HG03139 (cell line): ENCODE data around the gene RINL.
"Not testable (repeated sequence)": the region's sequence is repeated elsewhere in the genome, so short reads cannot be mapped to it uniquely, and the experiment has no call there.

Source experiments
- ATAC-seq: cut with Tn5 transposase; IDR thresholded peaks from one replicate; pipeline ENCODE4 v1.9.1; 2021; ENCODE audit not compliant: unreplicated experiment

Gene RINL

DNA sequence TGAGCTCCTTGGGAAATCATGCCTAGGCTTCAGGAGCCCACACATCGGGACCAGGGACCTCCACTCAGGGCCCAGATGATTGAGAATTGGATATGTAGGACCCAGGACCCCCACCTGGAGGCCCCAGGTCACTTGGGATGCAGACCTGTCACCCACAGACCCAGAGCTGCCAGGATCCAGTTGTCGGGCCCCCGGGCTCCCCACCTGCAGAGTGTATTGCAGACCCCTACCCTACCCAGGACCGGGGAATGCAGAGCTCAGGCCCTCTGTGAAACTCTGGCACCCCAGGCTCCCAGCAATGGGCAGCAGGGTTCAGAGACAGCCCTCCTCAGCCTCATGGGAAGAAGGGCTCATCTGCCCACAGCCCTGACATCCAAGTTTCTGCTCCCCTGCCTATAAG is 27.5 kb upstream of the RINL start:
- ATAC-seq = no peak

GRCh38 chr19:38904581-38905539 is 26.8 kb upstream of the RINL start:
- ATAC-seq = no peak

- no peak for ATAC-seq
Observed at GRCh38 chr19:38901683-38902082, 23.6 kb upstream of the RINL start.

DNA sequence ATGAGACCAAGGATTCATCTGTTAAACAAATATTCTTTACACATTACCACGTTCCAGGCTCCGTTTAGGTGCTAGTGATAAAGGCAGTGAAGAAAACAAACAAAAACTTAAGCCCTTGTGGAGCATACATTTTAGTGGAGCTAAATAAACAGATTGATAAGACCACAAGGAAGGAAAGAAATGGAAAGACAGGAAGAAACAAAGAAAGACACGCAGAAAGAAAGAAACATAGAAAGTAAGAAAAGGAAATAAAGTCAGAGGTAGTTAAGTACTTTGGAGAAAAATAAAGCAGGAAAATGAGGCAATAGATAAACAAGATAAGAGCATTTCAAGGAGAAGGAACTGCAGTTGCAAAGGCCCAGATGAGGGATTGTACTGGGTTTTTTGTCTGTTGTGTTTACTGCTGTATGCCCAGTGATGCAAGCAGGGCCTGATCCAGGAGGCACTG is 22.7 kb upstream of the RINL start:
- ATAC-seq = no peak

GRCh38 chr19:38900202-38900629 is 22.1 kb upstream of the RINL start:
- no peak for ATAC-seq

DNA sequence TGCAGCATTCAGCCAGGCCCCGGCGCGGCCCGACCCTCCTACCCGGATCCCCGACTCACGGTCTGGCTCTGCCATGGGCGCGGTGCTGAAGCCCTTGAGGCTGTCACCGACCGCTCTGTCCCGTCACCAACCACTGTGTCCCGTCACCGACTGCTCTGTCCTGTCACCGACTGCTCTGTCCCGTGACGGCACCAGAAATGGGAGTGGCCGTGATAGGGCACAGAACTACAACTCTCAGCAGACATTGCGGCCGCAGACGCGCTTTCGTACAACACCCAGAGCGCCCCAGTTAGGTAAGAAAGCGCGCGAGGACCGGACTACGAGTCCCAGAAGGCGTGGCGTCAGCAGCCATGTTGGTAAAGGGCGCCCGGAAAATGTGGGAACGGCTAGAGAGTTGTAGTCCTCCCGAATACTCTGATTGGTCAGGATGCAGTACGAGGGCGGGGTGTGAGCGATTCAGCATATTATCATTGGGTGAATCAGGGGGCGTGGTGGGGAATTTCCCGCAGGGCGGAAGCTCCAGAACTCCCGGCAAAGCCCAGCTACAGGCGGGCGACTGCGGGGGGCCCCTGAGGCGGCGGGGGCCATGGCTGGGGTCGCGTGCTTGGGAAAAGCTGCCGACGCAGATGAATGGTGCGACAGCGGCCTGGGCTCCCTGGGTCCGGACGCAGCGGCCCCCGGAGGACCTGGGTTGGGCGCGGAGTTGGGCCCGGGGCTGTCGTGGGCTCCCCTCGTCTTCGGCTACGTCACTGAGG is 21.5 kb upstream of the RINL start, which contains the start of the genes NFKBIB and SIRT2:
Gene NFKBIB, plus strand, starts transcription at position 523 of the 755 bp plus-strand sequence. Its CDS starts 64 bp downstream, at position 587.
Gene SIRT2, minus strand, starts transcription at position 172 of the 755 bp plus-strand sequence. Its CDS starts 97 bp downstream, at position 75.
- ATAC-seq = peak; percentile 80

DNA sequence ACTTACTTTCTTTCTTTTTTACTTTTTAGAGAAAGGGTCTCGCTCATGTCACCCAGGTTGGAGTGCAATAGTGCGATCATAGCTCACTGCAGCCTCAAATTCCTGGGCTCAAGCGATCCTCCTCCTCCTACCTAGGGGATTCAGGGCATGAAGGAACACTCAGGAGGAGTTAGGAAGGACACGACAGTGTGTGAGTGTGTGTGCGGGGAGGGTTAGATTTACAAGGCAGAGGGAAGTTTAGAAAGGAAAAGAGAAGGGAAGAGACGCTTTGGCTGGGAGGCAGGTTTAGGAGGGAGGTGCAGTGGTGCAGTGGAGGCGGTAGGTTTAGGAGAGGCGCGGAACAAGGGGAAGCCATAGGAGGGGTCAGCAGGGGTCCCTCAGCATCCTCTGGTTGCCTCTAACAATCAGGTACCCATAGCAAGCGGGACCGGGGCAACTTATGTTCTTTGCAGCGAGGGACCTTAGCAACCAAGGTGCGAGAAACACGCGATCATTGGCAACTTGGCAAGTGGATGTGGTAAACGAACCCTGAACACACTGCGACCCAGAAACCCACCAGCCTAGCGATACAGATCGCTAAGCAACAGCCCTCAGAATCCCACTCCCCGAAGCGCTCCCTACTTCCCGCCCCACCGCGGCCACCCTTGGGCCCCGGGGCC is 20.8 kb upstream of the RINL start:
- no peak for ATAC-seq

GRCh38 chr19:38894968-38895367 is 16.9 kb upstream of the RINL start:
- ATAC-seq = no peak

DNA sequence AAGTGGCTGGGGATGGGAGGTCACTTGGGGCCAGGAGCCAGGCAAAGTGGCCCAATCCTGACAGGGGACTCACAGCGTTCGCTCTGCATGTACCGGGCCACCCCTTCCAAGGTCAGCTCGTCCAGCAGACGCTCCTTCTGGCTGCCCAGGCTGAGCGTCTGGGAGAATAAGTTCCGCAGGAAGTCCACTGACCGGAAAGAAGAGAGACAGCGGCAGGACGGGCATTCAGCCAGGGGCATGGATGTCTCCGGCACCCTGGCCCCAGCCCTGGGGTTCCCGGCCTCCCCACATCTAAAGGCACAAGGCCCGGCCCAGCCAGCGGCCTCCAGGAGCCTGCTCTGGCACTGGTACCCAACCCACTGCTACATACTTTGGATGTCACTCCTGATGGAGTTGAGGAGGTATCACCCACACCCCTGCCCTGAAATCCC is 15.3 kb upstream of the RINL start:
- no peak for ATAC-seq

- no peak for ATAC-seq
Observed at GRCh38 chr19:38892841-38893240, 14.8 kb upstream of the RINL start.

DNA sequence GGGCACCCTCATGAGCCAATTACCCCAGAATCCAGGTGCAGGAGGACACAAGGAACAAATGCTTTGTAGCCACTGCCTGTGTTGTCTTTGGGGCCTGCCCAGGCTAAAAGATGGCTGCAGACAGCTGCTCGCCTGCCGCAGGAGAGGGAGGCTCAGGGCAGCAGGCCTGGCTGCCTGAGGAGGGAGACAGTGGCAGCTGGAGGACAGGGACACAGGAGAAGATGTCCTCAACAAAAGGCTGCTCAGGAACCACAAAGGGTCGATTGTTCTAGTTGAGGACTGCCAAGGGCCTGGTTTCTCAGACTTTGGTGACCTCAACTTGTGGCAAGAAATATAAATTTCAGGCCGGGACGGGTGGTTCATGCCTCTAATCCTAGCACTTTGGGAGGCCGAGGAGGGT is 13.7 kb upstream of the RINL start:
- ATAC-seq = no peak

- no peak for ATAC-seq
Observed at GRCh38 chr19:38890686-38891085, 12.6 kb upstream of the RINL start.

GRCh38 chr19:38889803-38890202 is 11.7 kb upstream of the RINL start:
- no peak for ATAC-seq

DNA sequence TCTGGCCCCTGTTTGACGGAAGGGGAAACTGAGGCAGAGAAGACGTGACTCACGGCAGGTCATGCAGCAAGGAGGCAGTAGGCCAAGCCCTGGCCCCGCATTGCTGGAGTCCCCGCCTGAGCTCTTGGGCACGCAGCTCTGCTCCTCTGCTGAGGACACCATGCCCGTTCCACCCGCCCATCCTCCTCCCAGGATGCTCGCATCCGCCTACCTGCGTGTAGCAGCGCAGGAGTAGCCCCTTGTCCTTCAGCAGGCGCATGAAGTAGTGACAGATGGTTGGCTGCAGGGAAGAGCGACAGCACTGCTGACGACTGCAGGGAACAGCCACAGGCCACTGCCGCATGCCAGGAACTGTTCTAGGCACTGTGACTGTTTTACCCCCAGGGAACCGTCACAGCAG is 10.8 kb upstream of the RINL start:
- no peak for ATAC-seq

DNA sequence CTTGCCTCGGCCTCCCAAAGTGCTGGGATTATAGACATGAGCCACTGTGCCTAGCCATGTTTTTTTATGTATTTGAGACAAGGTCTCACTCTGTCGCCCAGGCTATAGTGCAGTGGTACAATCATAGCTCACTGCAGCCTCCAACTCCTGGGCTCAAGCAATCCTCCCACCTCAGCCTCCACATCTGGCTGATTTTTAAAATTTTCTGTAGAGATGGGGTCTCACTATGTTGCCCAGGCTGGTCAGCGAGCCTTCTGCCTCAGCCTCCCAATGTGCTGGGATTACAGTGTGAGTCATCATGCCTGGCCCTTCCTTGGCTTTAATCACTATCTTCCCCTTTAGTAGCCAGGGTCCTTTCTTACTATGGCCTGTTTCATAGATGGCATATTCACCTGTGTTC is 6.6 kb upstream of the RINL start:
- not testable (repeated sequence) for ATAC-seq

GRCh38 chr19:38883286-38883685 is 5.2 kb upstream of the RINL start:
- no peak for ATAC-seq

GRCh38 chr19:38880882-38881609 is 3.0 kb upstream of the RINL start:
- ATAC-seq = no peak

DNA sequence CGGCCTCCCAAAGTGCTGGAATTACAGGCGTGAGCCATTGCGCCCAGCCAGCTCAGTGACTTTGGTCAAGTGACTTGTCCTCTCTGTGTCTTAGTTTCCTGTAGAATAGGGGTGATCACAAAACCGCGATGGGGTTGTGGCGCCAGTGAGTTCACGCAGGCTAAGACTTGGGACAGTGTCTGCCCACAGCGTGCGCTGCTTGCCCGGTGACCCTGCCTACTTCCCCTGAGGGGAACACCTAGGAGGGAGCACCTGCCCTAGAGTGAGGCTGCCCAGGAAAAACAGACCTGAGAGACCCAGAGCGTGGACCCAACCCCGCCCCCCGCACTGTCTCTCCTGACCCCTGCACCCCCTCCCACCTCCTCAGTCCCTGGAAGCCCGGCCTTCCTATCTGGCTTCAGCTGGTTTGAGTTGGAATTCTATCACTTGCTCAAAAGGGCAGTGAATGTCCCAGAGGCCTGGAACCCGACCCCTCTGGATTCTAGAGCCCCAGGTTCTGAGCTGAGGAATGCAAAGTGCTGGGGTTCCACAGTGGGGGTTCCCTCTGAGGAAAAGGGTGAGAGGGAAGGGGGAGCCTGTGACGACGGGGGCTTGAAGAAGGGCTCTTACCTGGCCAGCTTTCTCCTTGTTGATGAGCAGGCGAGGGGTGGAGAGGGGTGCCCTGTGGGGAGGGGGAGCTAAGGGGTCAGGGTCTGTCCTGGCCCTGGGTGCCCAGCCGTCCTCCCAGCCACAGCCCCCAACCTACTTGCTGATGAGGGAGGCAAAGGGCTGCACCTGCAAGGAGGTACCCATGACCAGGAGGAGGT is 2.2 kb upstream of the RINL start:
- no peak for ATAC-seq

GRCh38 chr19:38879400-38879751 is 1.3 kb upstream of the RINL start:
- ATAC-seq = no peak
